ENCODE results near the gene DCTN3. TPM values are rescaled to one million over a fixed set of nuclear protein-coding genes. Genes with fewer than 3 reads are reported as not detected.

DCTN3 gene
- total and polyA plus RNA-seq, 2 experiments from 2014 or later: 75.0 to 83.1 TPM

- H3K9me3 ChIP-seq (ENCODE audit: low read depth): no peaks in the 10 kb centered on the region
- peaks cover 83% of the 10 kb centered on the region for H3K27me3 ChIP-seq
- 72% methylated on average over 2 of the region's 2 CpGs for WGBS (ENCODE audit: low lambda C conversion rate, missing lambda C conversion rate)
Measured at GRCh38 chr9:34587271-34587670, 33.0 kb downstream of the DCTN3 start.

GRCh38 chr9:34585946-34586669, 34.2 kb downstream of the DCTN3 start:
- H2AFZ ChIP-seq: no peak overlapping the region
- H3K36me3 ChIP-seq (replicated peaks; ENCODE audit: insufficient read depth, low read depth): no peaks in the 10 kb centered on the region
- peaks cover 24% of the 10 kb centered on the region for H3K4me1 ChIP-seq (ENCODE audit: insufficient read depth)
- no peak overlapping the region for H3K4me2 ChIP-seq
- WGBS (ENCODE audit: low lambda C conversion rate, missing lambda C conversion rate): 35% methylated on average over 11 of the region's 11 CpGs
- H3K27me3 ChIP-seq: peaks cover 81% of the 10 kb centered on the region
- H3K9me2 ChIP-seq (replicated peaks; ENCODE audit: insufficient read depth): no peaks in the 10 kb centered on the region
- no peak for TF ChIP-seq CTCF (IDR thresholded peaks at IDR 0.05; ENCODE audit: poor library complexity)
- TF ChIP-seq EZH2phosphoT487 (IDR thresholded peaks at IDR 0.05; ENCODE audit: low read depth, severe bottlenecking, unreplicated experiment): no peak
- TF ChIP-seq EZH2 (IDR thresholded peaks at IDR 0.05; ENCODE audit: borderline replicate concordance): no peak
- no peaks in the 10 kb centered on the region for H3K79me2 ChIP-seq
- H3K4me3 ChIP-seq: no peak overlapping the region
- no peak for DNase-seq (ENCODE audit: low spot score)
- H3K9me3 ChIP-seq (ENCODE audit: low read depth): no peaks in the 10 kb centered on the region
- no peak overlapping the region for H3K27ac ChIP-seq
- no peaks in the 10 kb centered on the region for H4K20me1 ChIP-seq (ENCODE audit: insufficient read depth, poor library complexity, severe bottlenecking)

More at GRCh38 chr9:34587271-34587670, 33.0 kb downstream of the DCTN3 start:
- Histone ChIP-seq H3K4me2 (no peak overlapping the region), H4K20me1 (ENCODE audit: insufficient read depth, poor library complexity, severe bottlenecking) (no peaks in the 10 kb centered on the region), H3K36me3 (replicated peaks; ENCODE audit: insufficient read depth, low read depth) (no peaks in the 10 kb centered on the region), H3K4me3 (no peak overlapping the region), H3K79me2 (no peaks in the 10 kb centered on the region), H3K4me1 (ENCODE audit: insufficient read depth) (peaks cover 33% of the 10 kb centered on the region), H3K9me2 (replicated peaks; ENCODE audit: insufficient read depth) (no peaks in the 10 kb centered on the region), H2AFZ (no peak overlapping the region), H3K27ac (no peak overlapping the region)
- DNase-seq (ENCODE audit: low spot score): no peak
- no peak for TF ChIP-seq EZH2 (IDR thresholded peaks at IDR 0.05; ENCODE audit: borderline replicate concordance)
- TF ChIP-seq CTCF (IDR thresholded peaks at IDR 0.05; ENCODE audit: poor library complexity): no peak
- TF ChIP-seq EZH2phosphoT487 (IDR thresholded peaks at IDR 0.05; ENCODE audit: low read depth, severe bottlenecking, unreplicated experiment): no peak

- Histone ChIP-seq H3K79me2 (no peaks in the 10 kb centered on the region), H3K4me3 (no peak overlapping the region), H3K9me3 (ENCODE audit: low read depth) (no peaks in the 10 kb centered on the region), H4K20me1 (ENCODE audit: insufficient read depth, poor library complexity, severe bottlenecking) (no peaks in the 10 kb centered on the region), H3K27ac (no peak overlapping the region), H3K27me3 (peaks cover 80% of the 10 kb centered on the region), H3K36me3 (replicated peaks; ENCODE audit: insufficient read depth, low read depth) (no peaks in the 10 kb centered on the region), H3K4me1 (ENCODE audit: insufficient read depth) (peaks cover 12% of the 10 kb centered on the region), H3K9me2 (replicated peaks; ENCODE audit: insufficient read depth) (no peaks in the 10 kb centered on the region), H2AFZ (no peak overlapping the region), H3K4me2 (no peak overlapping the region)
- WGBS (ENCODE audit: low lambda C conversion rate, missing lambda C conversion rate): 85% methylated on average over 5 of the region's 5 CpGs
- no peak for DNase-seq (ENCODE audit: low spot score)
- TF ChIP-seq EZH2 (IDR thresholded peaks at IDR 0.05; ENCODE audit: borderline replicate concordance) (no peak), EZH2phosphoT487 (IDR thresholded peaks at IDR 0.05; ENCODE audit: low read depth, severe bottlenecking, unreplicated experiment) (no peak), CTCF (IDR thresholded peaks at IDR 0.05; ENCODE audit: poor library complexity) (no peak)
Measured at GRCh38 chr9:34584970-34585369, 35.3 kb downstream of the DCTN3 start.
